Common myeloid progenitor, CD34-positive (primary cell): ENCODE results near the gene SLIT3.

ENCODE experiments used
- CTCF ChIA-PET: fragments of 350-600 bp; sonication (Branson Sonifier 250); formaldehyde crosslinking; loops from one replicate; lab custom pipeline; 2021; ENCODE audit warnings: antibody characterized with exemption; lab: Charles Lee
- POLR2A ChIA-PET: fragments of 350-600 bp; sonication (Branson Sonifier 250); formaldehyde crosslinking; loops from one replicate; lab custom pipeline; 2021; ENCODE audit warnings: antibody characterized with exemption; lab: Charles Lee
- DNase-seq, 3 donors: peaks; one replicate each; pipeline versions ENCODE4 v3.0.0 to v3.0.0-alpha.2; 2013
- H3K27ac ChIP-seq, 2 experiments: 1 replicate in 1 of 2; 2 replicates in 1 of 2; pipeline ENCODE4 v1.7.0; 2013; ENCODE audit warnings: inconsistent platforms in 2 of 2, low read length in 2 of 2, mild to moderate bottlenecking in 2 of 2, low read depth in 1 of 2, moderate library complexity in 1 of 2; ENCODE audit not compliant: severe bottlenecking in 2 of 2, insufficient read depth in 1 of 2, poor library complexity in 1 of 2
- H3K27me3 ChIP-seq, 5 experiments: replicated peaks in 2 of 5; 1 replicate in 3 of 5; 2 replicates in 2 of 5; pipeline versions ENCODE4 v1.6.1 to v1.7.0; 2013; ENCODE audit warnings: low read length in 4 of 5, mild to moderate bottlenecking in 2 of 5, moderate library complexity in 2 of 5, inconsistent platforms in 1 of 5; ENCODE audit not compliant: insufficient read depth in 5 of 5, control insufficient read depth in 4 of 5
- H3K36me3 ChIP-seq, 4 experiments: 1 replicate in 2 of 4; 2 replicates in 2 of 4; pipeline versions ENCODE4 v1.6.1 to v1.7.0; 2013; ENCODE audit warnings: low read length in 3 of 4, control low read depth in 1 of 4, mild to moderate bottlenecking in 1 of 4; ENCODE audit not compliant: control insufficient read depth in 4 of 4, insufficient read depth in 4 of 4
- H3K4me1 ChIP-seq, 4 experiments: 1 replicate in 3 of 4; 2 replicates in 1 of 4; pipeline versions ENCODE4 v1.6.1 to v1.7.1; 2013; ENCODE audit warnings: low read length in 3 of 4, mild to moderate bottlenecking in 3 of 4, control low read depth in 1 of 4, inconsistent platforms in 1 of 4, moderate library complexity in 1 of 4; ENCODE audit not compliant: control insufficient read depth in 4 of 4, insufficient read depth in 4 of 4; ENCODE audit errors: control extremely low read depth in 1 of 4
- H3K4me3 ChIP-seq, 7 experiments: 1 replicate in 4 of 7; 2 replicates in 3 of 7; pipeline versions ENCODE4 v1.5.1 to v1.7.0; 2013; ENCODE audit warnings: mild to moderate bottlenecking in 7 of 7, low read length in 6 of 7, moderate library complexity in 6 of 7, inconsistent platforms in 2 of 7, low read depth in 2 of 7, control low read depth in 1 of 7; ENCODE audit not compliant: insufficient read depth in 4 of 7, control insufficient read depth in 1 of 7; ENCODE audit errors: extremely low read depth in 1 of 7
- H3K9me3 ChIP-seq, 5 experiments: 1 replicate in 4 of 5; 2 replicates in 1 of 5; pipeline versions ENCODE4 v1.6.1 to v1.7.1; 2013; ENCODE audit warnings: low read length in 4 of 5, mild to moderate bottlenecking in 2 of 5, inconsistent platforms in 1 of 5, low read depth in 1 of 5, moderate library complexity in 1 of 5; ENCODE audit not compliant: control insufficient read depth in 4 of 5, insufficient read depth in 2 of 5; ENCODE audit errors: control extremely low read depth in 1 of 5
- WGBS: methylation state at CpG from one replicate; pipeline ENCODE4 v1.1.5; 2013; ENCODE audit not compliant: insufficient coverage; 5-methylcytosine and 5-hydroxymethylcytosine counted together

Gene SLIT3

GRCh38 chr5:169063316-169063953 is 237.5 kb downstream of the SLIT3 start:
- H3K9me3 ChIP-seq, result peaks cover 0 to 1% (median 0%) of the 10 kb centered on the region in 5 experiments
- H3K4me1 ChIP-seq, result no peaks in the 10 kb centered on the region
- ChIA-PET POLR2A (no interaction called here), CTCF (no interaction called here)
- no peaks in the 10 kb centered on the region for H3K36me3 ChIP-seq
- H3K27ac ChIP-seq, result no peak overlapping the region
- H3K4me3 ChIP-seq, result no peak overlapping the region
- WGBS, result 84% methylated on average over 5 of the region's 12 CpGs
- no peak for DNase-seq
- peaks cover 0 to 30% (median 12%) of the 10 kb centered on the region in 5 experiments for H3K27me3 ChIP-seq

- ChIA-PET POLR2A (no interaction called here), CTCF (no interaction called here)
- no peaks in the 10 kb centered on the region for H3K36me3 ChIP-seq
- peaks cover 0 to 30% (median 11%) of the 10 kb centered on the region in 5 experiments for H3K27me3 ChIP-seq
- WGBS, result 90% methylated on average over 2 of the region's 2 CpGs
- peaks cover 0 to 1% (median 0%) of the 10 kb centered on the region in 5 experiments for H3K9me3 ChIP-seq
- no peak overlapping the region for H3K4me3 ChIP-seq
- DNase-seq, result no peak
- H3K27ac ChIP-seq, result no peak overlapping the region
- no peaks in the 10 kb centered on the region for H3K4me1 ChIP-seq
These were observed 238.2 kb downstream of the SLIT3 start for GRCh38 chr5:169062690-169063089.

GRCh38 chr5:169054506-169054905 is 246.4 kb downstream of the SLIT3 start:
- Histone ChIP-seq H3K27ac (no peak overlapping the region), H3K9me3 (no peaks in the 10 kb centered on the region), H3K27me3 (peaks cover 0 to 3% (median 0%) of the 10 kb centered on the region in 5 experiments), H3K4me1 (no peaks in the 10 kb centered on the region), H3K4me3 (no peak overlapping the region), H3K36me3 (no peaks in the 10 kb centered on the region)
- POLR2A ChIA-PET, result no interaction called here
- no peak for DNase-seq
- CTCF ChIA-PET, result no interaction called here
- 89% methylated on average over 6 of the region's 8 CpGs for WGBS

- POLR2A ChIA-PET, result interaction anchor here (0.6 kb wide), 1 partner anchor 18 kb away, joined by 3 read pairs; no protein-coding TSS in a partner anchor
- no peak overlapping the region for H3K27ac ChIP-seq
- peaks cover 0 to 3% (median 0%) of the 10 kb centered on the region in 5 experiments for H3K27me3 ChIP-seq
- CTCF ChIA-PET, result interaction anchor here (0.7 kb wide), 1 partner anchor 14 kb away, joined by 4 read pairs; no protein-coding TSS in a partner anchor
- no peak for DNase-seq
- no peak overlapping the region for H3K4me3 ChIP-seq
- no peaks in the 10 kb centered on the region for H3K36me3 ChIP-seq
- WGBS, result 94% methylated on average over 2 of the region's 3 CpGs
- no peaks in the 10 kb centered on the region for H3K9me3 ChIP-seq
- H3K4me1 ChIP-seq, result no peaks in the 10 kb centered on the region
These were observed 248.7 kb downstream of the SLIT3 start for GRCh38 chr5:169052207-169052606.

GRCh38 chr5:169051351-169051750 is 249.6 kb downstream of the SLIT3 start:
- CTCF ChIA-PET, result no interaction called here
- Histone ChIP-seq H3K4me3 (no peak overlapping the region), H3K4me1 (no peaks in the 10 kb centered on the region), H3K27ac (no peak overlapping the region), H3K27me3 (peaks cover 0 to 3% (median 0%) of the 10 kb centered on the region in 5 experiments), H3K36me3 (no peaks in the 10 kb centered on the region), H3K9me3 (no peaks in the 10 kb centered on the region)
- no peak for DNase-seq
- POLR2A ChIA-PET, result no interaction called here

- Histone ChIP-seq H3K4me3 (no peak overlapping the region), H3K27me3 (peaks cover 0 to 3% (median 0%) of the 10 kb centered on the region in 5 experiments), H3K9me3 (no peaks in the 10 kb centered on the region), H3K4me1 (no peaks in the 10 kb centered on the region), H3K27ac (no peak overlapping the region), H3K36me3 (no peaks in the 10 kb centered on the region)
- DNase-seq, result no peak
- ChIA-PET POLR2A (interaction anchor here (0.6 kb wide), 2 partner anchors 97 to 1055 kb away, joined by 3 to 5 read pairs; partner anchors contain the start of gene FOXI1), CTCF (no interaction called here)
- WGBS, result 100% methylated on average over 2 of the region's 10 CpGs
These were observed 250.3 kb downstream of the SLIT3 start for GRCh38 chr5:169050636-169051035.

- ChIA-PET POLR2A (interaction anchor here (0.6 kb wide), 1 partner anchor 96 kb away, joined by 5 read pairs; no protein-coding TSS in a partner anchor), CTCF (no interaction called here)
- no peaks in the 10 kb centered on the region for H3K9me3 ChIP-seq
- peaks cover 0 to 3% (median 0%) of the 10 kb centered on the region in 5 experiments for H3K27me3 ChIP-seq
- H3K36me3 ChIP-seq, result no peaks in the 10 kb centered on the region
- no peak overlapping the region for H3K27ac ChIP-seq
- no peak overlapping the region for H3K4me3 ChIP-seq
- no peak for DNase-seq
- H3K4me1 ChIP-seq, result no peaks in the 10 kb centered on the region
- WGBS, result 100% methylated on average over 2 of the region's 2 CpGs
These were observed 250.8 kb downstream of the SLIT3 start for GRCh38 chr5:169050146-169050571.
